Gastroesophageal sphincter (tissue), 4 donors: ENCODE data around the gene IGSF1. TPM values are rescaled to one million over a fixed set of nuclear protein-coding genes. Genes with fewer than 3 reads are reported as not detected.

ENCODE experiments used
- ATAC-seq: fragments of 150-250 bp; one replicate; pipeline ENCODE4 v1.9.1; 2016; ENCODE audit warnings: mild to moderate bottlenecking, moderate library complexity
- H3K27ac ChIP-seq, 4 donors: fragments of 200-600 bp; sonication (generic) in 3 of 4; 1 replicate in 3 of 4; 2 replicates in 1 of 4; pipeline ENCODE4 v1.5.1; 2016 to 2019
- H3K27me3 ChIP-seq: fragments of 200-600 bp; sonication (generic); one replicate; pipeline ENCODE4 v1.5.1; 2019
- H3K36me3 ChIP-seq, 2 donors: fragments of 200-600 bp; sonication (generic); one replicate each; pipeline ENCODE4 v1.5.1; 2019; ENCODE audit warnings: control low read depth in 1 of 2
- H3K4me1 ChIP-seq, 3 donors: fragments of 200-600 bp; sonication (generic); 1 replicate in 2 of 3; 2 replicates in 1 of 3; pipeline ENCODE4 v1.5.1; 2016 to 2019; ENCODE audit warnings: control low read depth in 2 of 3
- H3K4me3 ChIP-seq, 2 donors: fragments of 200-600 bp; sonication (generic); one replicate each; pipeline ENCODE4 v1.5.1; 2019; ENCODE audit warnings: mild to moderate bottlenecking in 1 of 2, moderate library complexity in 1 of 2
- H3K9me3 ChIP-seq, 3 donors: fragments of 200-600 bp; sonication (generic); one replicate each; pipeline ENCODE4 v1.5.1; 2017 to 2019; ENCODE audit warnings: control low read depth in 2 of 3
- EP300 ChIP-seq: sonication (generic); formaldehyde crosslinking; IDR thresholded peaks from one replicate; pipeline ENCODE4 v1.6.1; 2017; ENCODE audit warnings: antibody characterized with exemption, mild to moderate bottlenecking
- POLR2A ChIP-seq, 2 donors: fragments of 450-650 bp; IDR thresholded peaks; one replicate each; pipeline ENCODE4 v1.6.1; 2017; ENCODE audit warnings: antibody characterized with exemption in 2 of 2, mild to moderate bottlenecking in 2 of 2, moderate library complexity in 1 of 2
- POLR2AphosphoS5 ChIP-seq: sonication (generic); formaldehyde crosslinking; IDR thresholded peaks from one replicate; pipeline ENCODE4 v1.6.1; 2017; ENCODE audit warnings: antibody characterized with exemption
- WGBS, 2 donors: methylation state at CpG; one replicate each; pipeline ENCODE4 v1.1.5; 2018; ENCODE audit warnings: low coverage in 1 of 2; 5-methylcytosine and 5-hydroxymethylcytosine counted together
- total RNA-seq, 4 donors: library from RNA; depleted of rRNA; stranded (reverse); fragments of >200 nt; gene quantifications; one replicate each; pipeline ENCODE4 v1.1.0, GENCODE V29; 2016
- TF ChIP-seq, protein P1 (sequence below), 4 experiments: fragments of 200-600 bp in 2 of 4; fragments of 450-650 bp in 2 of 4; sonication (generic) in 1 of 4; IDR thresholded peaks; one replicate each; pipeline ENCODE4 v1.5.1; 2017 to 2019; ENCODE audit warnings: antibody characterized with exemption in 4 of 4, mild to moderate bottlenecking in 2 of 4, moderate library complexity in 2 of 4

Gene IGSF1
- total RNA-seq, 4 donors from 2014 or later: 1.1 to 2.4 (median 1.9) TPM

DNA sequence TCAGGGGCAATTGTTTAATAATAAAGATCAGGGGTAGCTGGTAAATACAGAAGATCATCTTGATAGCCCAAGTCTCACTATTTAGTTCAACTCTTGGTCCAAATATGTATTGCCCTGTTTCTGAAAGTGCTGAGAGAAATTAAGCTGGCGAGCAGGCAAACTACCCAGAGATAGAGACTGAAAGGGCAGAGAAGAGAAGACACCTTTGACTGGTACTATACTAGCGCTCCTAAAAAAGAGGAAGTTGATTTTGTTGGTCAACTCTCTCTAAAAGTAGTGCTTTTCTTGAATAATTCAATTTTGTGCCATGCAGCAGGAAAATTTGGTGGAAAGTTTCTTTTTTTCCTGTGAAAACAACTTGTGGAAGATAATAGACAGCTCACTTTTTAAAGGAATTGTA lies 64.0 kb downstream of the IGSF1 start:
- ATAC-seq: no peak
- Histone ChIP-seq H3K4me1 (no peaks in the 10 kb centered on the region), H3K27me3 (no peaks in the 10 kb centered on the region), H3K9me3 (no peaks in the 10 kb centered on the region), H3K27ac (no peak overlapping the region), H3K4me3 (no peak overlapping the region), H3K36me3 (no peaks in the 10 kb centered on the region)
- TF ChIP-seq EP300 (no peak), POLR2A (IDR thresholded peaks at IDR 0.05) (no peak), POLR2AphosphoS5 (no peak)
- TF ChIP-seq, protein P1, sequence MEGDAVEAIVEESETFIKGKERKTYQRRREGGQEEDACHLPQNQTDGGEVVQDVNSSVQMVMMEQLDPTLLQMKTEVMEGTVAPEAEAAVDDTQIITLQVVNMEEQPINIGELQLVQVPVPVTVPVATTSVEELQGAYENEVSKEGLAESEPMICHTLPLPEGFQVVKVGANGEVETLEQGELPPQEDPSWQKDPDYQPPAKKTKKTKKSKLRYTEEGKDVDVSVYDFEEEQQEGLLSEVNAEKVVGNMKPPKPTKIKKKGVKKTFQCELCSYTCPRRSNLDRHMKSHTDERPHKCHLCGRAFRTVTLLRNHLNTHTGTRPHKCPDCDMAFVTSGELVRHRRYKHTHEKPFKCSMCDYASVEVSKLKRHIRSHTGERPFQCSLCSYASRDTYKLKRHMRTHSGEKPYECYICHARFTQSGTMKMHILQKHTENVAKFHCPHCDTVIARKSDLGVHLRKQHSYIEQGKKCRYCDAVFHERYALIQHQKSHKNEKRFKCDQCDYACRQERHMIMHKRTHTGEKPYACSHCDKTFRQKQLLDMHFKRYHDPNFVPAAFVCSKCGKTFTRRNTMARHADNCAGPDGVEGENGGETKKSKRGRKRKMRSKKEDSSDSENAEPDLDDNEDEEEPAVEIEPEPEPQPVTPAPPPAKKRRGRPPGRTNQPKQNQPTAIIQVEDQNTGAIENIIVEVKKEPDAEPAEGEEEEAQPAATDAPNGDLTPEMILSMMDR (IDR thresholded peaks at IDR 0.05): no peak
- WGBS, 2 donors: 73% methylated on average over 2 of the region's 2 CpGs; no CpG with 5 or more reads in 1 of the 2 donors

Other genes starting within 250 kb of the IGSF1 start
- under 1 TPM in 1 of 4 donors, not detected in 3; 0.10 TPM for gene ARHGAP36, start 231.0 kb downstream of the IGSF1 start, total RNA-seq